ENCODE measurements around the gene TNFRSF8. TPM values are rescaled to one million over a fixed set of nuclear protein-coding genes. Genes with fewer than 3 reads are reported as not detected.

The TNFRSF8 gene
- total and polyA plus RNA-seq, 9 of the 15 experiments (the other 6 are each of a cell fraction or from before 2014, with no cell fraction given) = 3.5 to 38.4 (median 17.1) TPM

DNA sequence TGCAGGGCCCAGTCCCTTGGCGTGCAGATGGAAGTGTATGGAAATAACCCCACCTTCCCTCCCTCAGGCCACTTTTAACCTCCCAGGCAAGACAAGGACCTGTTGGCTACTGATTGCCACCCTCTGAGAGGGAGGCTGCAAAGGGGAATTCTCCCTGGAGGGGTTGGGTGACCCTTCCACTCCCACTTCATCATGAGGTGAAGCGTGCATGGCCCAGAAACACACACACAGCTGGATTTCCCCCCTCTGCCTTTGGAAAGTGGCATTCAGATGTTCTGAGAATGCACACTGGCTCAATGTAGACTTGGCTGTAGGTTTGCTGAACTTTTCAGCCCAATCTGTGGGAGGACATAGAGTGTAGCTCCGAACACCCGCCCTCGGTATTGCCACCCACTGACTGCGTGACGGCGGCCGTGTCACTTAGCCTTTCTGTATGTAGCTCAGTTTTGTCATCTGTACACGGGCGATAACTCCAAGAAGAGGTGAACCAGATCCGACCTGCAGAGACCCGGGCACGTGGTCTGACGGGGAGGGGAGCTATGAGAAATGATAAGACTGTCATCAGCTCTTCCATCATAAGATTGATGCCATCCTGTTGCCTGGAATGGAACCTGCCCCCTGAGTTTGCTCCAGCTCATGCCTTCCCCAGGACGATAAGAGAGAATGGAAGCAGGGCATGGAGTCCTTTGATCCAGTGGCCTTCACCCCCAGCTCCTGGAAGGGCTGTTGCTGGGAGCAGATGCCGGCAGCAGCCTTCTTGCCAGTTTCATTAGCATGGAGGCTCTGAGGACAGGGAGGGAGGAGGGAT is 24.5 kb upstream of the TNFRSF8 start (continued):
- TF ChIP-seq ZBTB43 (CRISPR knock-in tag; IDR thresholded peaks at IDR 0.05) (no peak), ZNF561 (CRISPR knock-in tag; conservative IDR thresholded peaks at IDR 0.05) (no peak), SRSF3 (IDR thresholded peaks at IDR 0.05; ENCODE audit: insufficient read depth, low read length) (no peak), BCL6 (CRISPR knock-in tag; IDR thresholded peaks at IDR 0.05) (no peak; the same call in 1 of the 2 replicates), CAMTA2 (CRISPR knock-in tag; conservative IDR thresholded peaks at IDR 0.05) (no peak), MAFK (IDR thresholded peaks at IDR 0.05; ENCODE audit: low read length) (no peak), MBD1 (CRISPR knock-in tag; IDR thresholded peaks at IDR 0.05) (no peak), HOMEZ (CRISPR knock-in tag; IDR thresholded peaks at IDR 0.05) (no peak), NFE2L1 (tag; IDR thresholded peaks at IDR 0.05; ENCODE audit: borderline replicate concordance, low read depth) (no peak), PHB2 (IDR thresholded peaks at IDR 0.05; ENCODE audit: low read depth) (no peak), ILK (tag; IDR thresholded peaks at IDR 0.05; ENCODE audit: borderline replicate concordance, low read depth) (no peak), ZNF263 (CRISPR knock-in tag; IDR thresholded peaks at IDR 0.05; ENCODE audit: borderline replicate concordance) (0 out of 2 replicates have a peak, but pooled peaks have one; percentile 37), ELF2 (CRISPR knock-in tag; IDR thresholded peaks at IDR 0.05) (no peak), DIDO1 (tag; IDR thresholded peaks at IDR 0.05; ENCODE audit: low read depth) (no peak)
- TF ChIP-seq, protein P1, sequence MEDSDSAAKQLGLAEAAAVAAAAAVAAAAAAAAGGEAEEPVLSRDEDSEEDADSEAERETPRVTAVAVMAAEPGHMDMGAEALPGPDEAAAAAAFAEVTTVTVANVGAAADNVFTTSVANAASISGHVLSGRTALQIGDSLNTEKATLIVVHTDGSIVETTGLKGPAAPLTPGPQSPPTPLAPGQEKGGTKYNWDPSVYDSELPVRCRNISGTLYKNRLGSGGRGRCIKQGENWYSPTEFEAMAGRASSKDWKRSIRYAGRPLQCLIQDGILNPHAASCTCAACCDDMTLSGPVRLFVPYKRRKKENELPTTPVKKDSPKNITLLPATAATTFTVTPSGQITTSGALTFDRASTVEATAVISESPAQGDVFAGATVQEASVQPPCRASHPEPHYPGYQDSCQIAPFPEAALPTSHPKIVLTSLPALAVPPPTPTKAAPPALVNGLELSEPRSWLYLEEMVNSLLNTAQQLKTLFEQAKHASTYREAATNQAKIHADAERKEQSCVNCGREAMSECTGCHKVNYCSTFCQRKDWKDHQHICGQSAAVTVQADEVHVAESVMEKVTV (CRISPR knock-in tag; IDR thresholded peaks at IDR 0.05) = no peak
- TF ChIP-seq, protein P2, sequence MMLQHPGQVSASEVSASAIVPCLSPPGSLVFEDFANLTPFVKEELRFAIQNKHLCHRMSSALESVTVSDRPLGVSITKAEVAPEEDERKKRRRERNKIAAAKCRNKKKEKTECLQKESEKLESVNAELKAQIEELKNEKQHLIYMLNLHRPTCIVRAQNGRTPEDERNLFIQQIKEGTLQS (IDR thresholded peaks at IDR 0.05) = peak; percentile 87
- TF ChIP-seq, protein P2 (CRISPR knock-in tag; conservative IDR thresholded peaks at IDR 0.05) = peak; percentile 79
- TF ChIP-seq, protein P3, sequence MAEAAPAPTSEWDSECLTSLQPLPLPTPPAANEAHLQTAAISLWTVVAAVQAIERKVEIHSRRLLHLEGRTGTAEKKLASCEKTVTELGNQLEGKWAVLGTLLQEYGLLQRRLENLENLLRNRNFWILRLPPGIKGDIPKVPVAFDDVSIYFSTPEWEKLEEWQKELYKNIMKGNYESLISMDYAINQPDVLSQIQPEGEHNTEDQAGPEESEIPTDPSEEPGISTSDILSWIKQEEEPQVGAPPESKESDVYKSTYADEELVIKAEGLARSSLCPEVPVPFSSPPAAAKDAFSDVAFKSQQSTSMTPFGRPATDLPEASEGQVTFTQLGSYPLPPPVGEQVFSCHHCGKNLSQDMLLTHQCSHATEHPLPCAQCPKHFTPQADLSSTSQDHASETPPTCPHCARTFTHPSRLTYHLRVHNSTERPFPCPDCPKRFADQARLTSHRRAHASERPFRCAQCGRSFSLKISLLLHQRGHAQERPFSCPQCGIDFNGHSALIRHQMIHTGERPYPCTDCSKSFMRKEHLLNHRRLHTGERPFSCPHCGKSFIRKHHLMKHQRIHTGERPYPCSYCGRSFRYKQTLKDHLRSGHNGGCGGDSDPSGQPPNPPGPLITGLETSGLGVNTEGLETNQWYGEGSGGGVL (CRISPR knock-in tag; IDR thresholded peaks at IDR 0.05) = no peak
